SK-N-SH treated with all-trans-retinoic acid at 6 μM for 48 hours (cell line): ENCODE measurements around the gene FGGY.

Source experiments
- ATAC-seq: fragments of 200-7000 bp; cut with Tn5 transposase; 3 replicates; pipeline ENCODE4 v1.9.1; 2020; ENCODE audit warnings: mild to moderate bottlenecking, moderate library complexity
- ARNTL ChIP-seq: fragments of 450-650 bp; formaldehyde crosslinking; IDR thresholded peaks from 2 replicates; pipeline ENCODE4 v1.5.0; 2020; ENCODE audit warnings: low read depth, mild to moderate bottlenecking, moderate library complexity, borderline replicate concordance
- BACH2 ChIP-seq: fragments of 250-450 bp; sonication (Bioruptor Pico); IDR thresholded peaks from 2 replicates; pipeline ENCODE4 v1.9.0; 2021; ENCODE audit warnings: mild to moderate bottlenecking, borderline replicate concordance
- CREB5 ChIP-seq: fragments of 250-450 bp; sonication (Bioruptor Pico); IDR thresholded peaks from 2 replicates; pipeline ENCODE4 v1.5.1; 2020; ENCODE audit warnings: low read depth, mild to moderate bottlenecking, moderate library complexity
- CSDC2 ChIP-seq: fragments of 250-450 bp; sonication (Bioruptor Pico); IDR thresholded peaks from 2 replicates; pipeline ENCODE4 v1.5.0; 2020; ENCODE audit warnings: mild to moderate bottlenecking, moderate library complexity
- ESRRG ChIP-seq: fragments of 250-450 bp; sonication (Bioruptor Pico); IDR thresholded peaks from 2 replicates; pipeline ENCODE4 v1.6.1; 2021; ENCODE audit warnings: mild to moderate bottlenecking
- GLIS3 ChIP-seq: fragments of 250-450 bp; sonication (Bioruptor Pico); IDR thresholded peaks from 2 replicates; pipeline ENCODE4 v1.5.0; 2020; ENCODE audit warnings: mild to moderate bottlenecking, moderate library complexity
- ISL1 ChIP-seq: fragments of 250-450 bp; sonication (Bioruptor Pico); IDR thresholded peaks from 2 replicates; pipeline ENCODE4 v2.1.2; 2022; ENCODE audit warnings: mild to moderate bottlenecking, moderate library complexity
- OSR1 ChIP-seq: fragments of 250-450 bp; sonication (Bioruptor Pico); IDR thresholded peaks from 2 replicates; pipeline ENCODE4 v1.8.0; 2022; ENCODE audit warnings: moderate library complexity, mild to moderate bottlenecking, inconsistent platforms
- PATZ1 ChIP-seq: fragments of 250-450 bp; sonication (Bioruptor Pico); IDR thresholded peaks from 2 replicates; pipeline ENCODE4 v1.8.0; 2020; ENCODE audit warnings: mild to moderate bottlenecking, moderate library complexity, borderline replicate concordance
- POU6F1 ChIP-seq: fragments of 250-450 bp; sonication (Bioruptor Pico); IDR thresholded peaks from 2 replicates; pipeline ENCODE4 v1.8.0; 2021; ENCODE audit warnings: low read depth, mild to moderate bottlenecking, moderate library complexity, borderline replicate concordance
- PPARA ChIP-seq: fragments of 250-450 bp; sonication (Bioruptor Pico); IDR thresholded peaks from 2 replicates; pipeline ENCODE4 v1.5.0; 2020; ENCODE audit warnings: mild to moderate bottlenecking, borderline replicate concordance
- RARB ChIP-seq: fragments of 250-450 bp; sonication (Bioruptor Pico); IDR thresholded peaks from 2 replicates; pipeline ENCODE4 v1.8.0; 2021; ENCODE audit warnings: mild to moderate bottlenecking, moderate library complexity
- TCF4 ChIP-seq: fragments of 250-450 bp; sonication (Bioruptor Pico); IDR thresholded peaks from 2 replicates; pipeline ENCODE4 v1.8.0; 2021; ENCODE audit warnings: mild to moderate bottlenecking, moderate library complexity, borderline replicate concordance
- ZFP3 ChIP-seq: fragments of 250-450 bp; sonication (Bioruptor Pico); IDR thresholded peaks from 2 replicates; pipeline ENCODE4 v1.5.0; 2020; ENCODE audit warnings: mild to moderate bottlenecking, moderate library complexity
- ZFP30 ChIP-seq: fragments of 450-650 bp; formaldehyde crosslinking; IDR thresholded peaks from 2 replicates; pipeline ENCODE4 v1.5.0; 2022; ENCODE audit warnings: mild to moderate bottlenecking, moderate library complexity
- ZNF565 ChIP-seq: fragments of 450-650 bp; formaldehyde crosslinking; conservative IDR thresholded peaks from 2 replicates; pipeline ENCODE4 v1.5.0; 2020; ENCODE audit warnings: low read depth, mild to moderate bottlenecking, moderate library complexity
- ZNF70 ChIP-seq: fragments of 450-650 bp; formaldehyde crosslinking; IDR thresholded peaks from 2 replicates; pipeline ENCODE4 v1.5.0; 2020; ENCODE audit warnings: mild to moderate bottlenecking, moderate library complexity
- ZNF8 ChIP-seq: fragments of 450-650 bp; formaldehyde crosslinking; IDR thresholded peaks from 2 replicates; pipeline ENCODE4 v1.5.0; 2020; ENCODE audit warnings: mild to moderate bottlenecking, moderate library complexity

FGGY gene

GRCh38 chr1:59718989-59719360 lies 422.1 kb downstream of the FGGY start (continued):
- TF ChIP-seq ZNF565 (CRISPR knock-in tag) (no peak), ARNTL (CRISPR knock-in tag) (no peak), GLIS3 (no peak), ZFP30 (no peak)

- TF ChIP-seq RARB (CRISPR knock-in tag) (no peak), ISL1 (CRISPR knock-in tag) (peak; percentile 58), ESRRG (CRISPR knock-in tag) (no peak)
- no peak; the same call in 2 of the 3 replicates for ATAC-seq
These were observed 423.6 kb downstream of the FGGY start for GRCh38 chr1:59720326-59721115.

GRCh38 chr1:59730302-59730701 lies 433.4 kb downstream of the FGGY start:
- TF ChIP-seq ZNF70 (CRISPR knock-in tag): no peak
- no peak for TF ChIP-seq PPARA (CRISPR knock-in tag)
- TF ChIP-seq POU6F1 (CRISPR knock-in tag): no peak
- TF ChIP-seq BACH2 (CRISPR knock-in tag): no peak
- TF ChIP-seq RARB (CRISPR knock-in tag): no peak
- no peak for TF ChIP-seq ZFP3 (CRISPR knock-in tag)
- TF ChIP-seq PATZ1 (CRISPR knock-in tag): no peak
- no peak for TF ChIP-seq ISL1 (CRISPR knock-in tag)
- TF ChIP-seq, all 23 proteins: peak for 0
- ATAC-seq: peak; percentile 82

GRCh38 chr1:59730759-59731478 lies 434.0 kb downstream of the FGGY start:
- TF ChIP-seq ZNF70 (CRISPR knock-in tag) (no peak), ZFP3 (CRISPR knock-in tag) (0 out of 2 replicates have a peak, but pooled peaks have one; percentile 16)
- ATAC-seq: peak; percentile 83

- ATAC-seq: peak; percentile 16; the same call in 1 of the 3 replicates
- TF ChIP-seq CSDC2 (CRISPR knock-in tag) (no peak), OSR1 (CRISPR knock-in tag) (no peak), TCF4 (no peak), CREB5 (CRISPR knock-in tag) (no peak)
These were observed 434.7 kb downstream of the FGGY start for GRCh38 chr1:59731591-59731990.

- TF ChIP-seq ARNTL (CRISPR knock-in tag) (no peak), ZNF8 (CRISPR knock-in tag) (no peak), ZFP30 (no peak), CSDC2 (CRISPR knock-in tag) (no peak)
- no peak for ATAC-seq
These were observed 435.5 kb downstream of the FGGY start for GRCh38 chr1:59732214-59732955.
